GM18861 (cell line): Measurements from ENCODE around the gene VSTM2B.

Experiments used
- ATAC-seq: cut with Tn5 transposase; IDR thresholded peaks from one replicate; pipeline ENCODE4 v1.9.1; 2021; ENCODE audit not compliant: unreplicated experiment

The VSTM2B gene

GRCh38 chr19:29587059-29587458 lies 61.3 kb downstream of the VSTM2B start:
- no peak for ATAC-seq

- ATAC-seq = peak; percentile 76
These were observed 61.8 kb downstream of the VSTM2B start for GRCh38 chr19:29587518-29587986.

GRCh38 chr19:29588095-29588494 lies 62.3 kb downstream of the VSTM2B start:
- ATAC-seq = no peak

GRCh38 chr19:29590278-29590677 lies 64.5 kb downstream of the VSTM2B start:
- ATAC-seq = no peak

GRCh38 chr19:29591670-29592069 lies 65.9 kb downstream of the VSTM2B start:
- ATAC-seq = no peak

- no peak for ATAC-seq
These were observed 68.1 kb downstream of the VSTM2B start for GRCh38 chr19:29593869-29594268.

GRCh38 chr19:29596080-29596727 lies 70.4 kb downstream of the VSTM2B start:
- no peak for ATAC-seq

GRCh38 chr19:29596885-29597525 lies 71.2 kb downstream of the VSTM2B start:
- no peak for ATAC-seq

GRCh38 chr19:29598036-29598435 lies 72.2 kb downstream of the VSTM2B start:
- ATAC-seq = no peak

- ATAC-seq = no peak
These were observed 72.7 kb downstream of the VSTM2B start for GRCh38 chr19:29598496-29598895.

GRCh38 chr19:29603308-29603707 lies 77.5 kb downstream of the VSTM2B start:
- ATAC-seq = no peak

GRCh38 chr19:29605653-29606419 lies 80.0 kb downstream of the VSTM2B start, which contains the start of gene POP4:
Gene POP4 (plus strand): TSS chr19:29606283. CDS start chr19:29606319, 36 bp downstream.
- ATAC-seq = peak; percentile 63

- no peak for ATAC-seq
These were observed 80.6 kb downstream of the VSTM2B start for GRCh38 chr19:29606420-29606747.

- ATAC-seq = no peak
These were observed 83.8 kb downstream of the VSTM2B start for GRCh38 chr19:29609636-29610035.

GRCh38 chr19:29610213-29610573 lies 84.4 kb downstream of the VSTM2B start:
- no peak for ATAC-seq

GRCh38 chr19:29610574-29611271 lies 84.9 kb downstream of the VSTM2B start:
- ATAC-seq = peak; percentile 67

GRCh38 chr19:29612121-29612520 lies 86.3 kb downstream of the VSTM2B start:
- ATAC-seq = no peak

GRCh38 chr19:29612801-29613595 lies 87.2 kb downstream of the VSTM2B start:
- ATAC-seq = no peak

- no peak for ATAC-seq
These were observed 88.3 kb downstream of the VSTM2B start for GRCh38 chr19:29614046-29614445.
